ENCODE results near the gene LANCL3. TPM values are rescaled to one million over a fixed set of nuclear protein-coding genes. Genes with fewer than 3 reads are reported as not detected.
A peak's percentile ranks its signal among the peaks of the same experiment; 100 is the strongest.

Gene LANCL3
- total RNA-seq, 4 donors from 2014 or later, result 0.02 to 0.25 (median 0.16) TPM; not detected in 1

DNA sequence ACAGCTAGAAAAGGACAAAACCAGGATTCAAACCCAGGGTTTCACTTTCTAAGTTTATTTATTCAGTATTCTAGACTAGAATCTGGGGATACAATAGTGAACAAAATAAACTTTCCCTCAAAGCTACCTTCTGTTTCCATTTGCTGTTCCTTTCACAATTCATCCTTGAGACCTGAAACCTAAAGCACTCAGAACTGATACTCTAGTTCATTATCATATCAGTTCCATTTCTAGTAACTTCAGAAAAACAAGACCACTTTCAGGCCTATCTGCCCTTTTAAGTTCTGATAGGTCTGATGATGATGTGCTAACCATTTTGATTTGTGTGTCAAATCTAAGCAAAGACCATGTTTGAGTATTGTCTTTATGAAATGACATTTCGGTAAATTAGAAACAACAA is 106.3 kb downstream of the LANCL3 start:
- H3K9me3 ChIP-seq, result no peaks in the 10 kb centered on the region
- intact Hi-C loops (cut with DNase I; ENCODE audit: low total_unique reads) (no loop called here), in situ Hi-C loops (cut with MboI; ENCODE audit: low sequenced_read_pairs in 4 of 4) (no loop called here)
- ATAC-seq (no peak), DNase-seq (no peak)
- no peak overlapping the region for H3K27ac ChIP-seq
- H3K27me3 ChIP-seq, result peaks cover 0 to 3% (median 0%) of the 10 kb centered on the region in 3 donors
- no peak overlapping the region for H3K4me3 ChIP-seq
- H3K4me1 ChIP-seq, result no peaks in the 10 kb centered on the region
- H3K36me3 ChIP-seq, result no peaks in the 10 kb centered on the region
- TF ChIP-seq POLR2A (IDR thresholded peaks at IDR 0.05), result no peak
- TF ChIP-seq, protein P1, sequence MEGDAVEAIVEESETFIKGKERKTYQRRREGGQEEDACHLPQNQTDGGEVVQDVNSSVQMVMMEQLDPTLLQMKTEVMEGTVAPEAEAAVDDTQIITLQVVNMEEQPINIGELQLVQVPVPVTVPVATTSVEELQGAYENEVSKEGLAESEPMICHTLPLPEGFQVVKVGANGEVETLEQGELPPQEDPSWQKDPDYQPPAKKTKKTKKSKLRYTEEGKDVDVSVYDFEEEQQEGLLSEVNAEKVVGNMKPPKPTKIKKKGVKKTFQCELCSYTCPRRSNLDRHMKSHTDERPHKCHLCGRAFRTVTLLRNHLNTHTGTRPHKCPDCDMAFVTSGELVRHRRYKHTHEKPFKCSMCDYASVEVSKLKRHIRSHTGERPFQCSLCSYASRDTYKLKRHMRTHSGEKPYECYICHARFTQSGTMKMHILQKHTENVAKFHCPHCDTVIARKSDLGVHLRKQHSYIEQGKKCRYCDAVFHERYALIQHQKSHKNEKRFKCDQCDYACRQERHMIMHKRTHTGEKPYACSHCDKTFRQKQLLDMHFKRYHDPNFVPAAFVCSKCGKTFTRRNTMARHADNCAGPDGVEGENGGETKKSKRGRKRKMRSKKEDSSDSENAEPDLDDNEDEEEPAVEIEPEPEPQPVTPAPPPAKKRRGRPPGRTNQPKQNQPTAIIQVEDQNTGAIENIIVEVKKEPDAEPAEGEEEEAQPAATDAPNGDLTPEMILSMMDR (IDR thresholded peaks at IDR 0.05 in 4 of 5, conservative IDR thresholded peaks at IDR 0.05 in 1 of 5), result no peak

DNA sequence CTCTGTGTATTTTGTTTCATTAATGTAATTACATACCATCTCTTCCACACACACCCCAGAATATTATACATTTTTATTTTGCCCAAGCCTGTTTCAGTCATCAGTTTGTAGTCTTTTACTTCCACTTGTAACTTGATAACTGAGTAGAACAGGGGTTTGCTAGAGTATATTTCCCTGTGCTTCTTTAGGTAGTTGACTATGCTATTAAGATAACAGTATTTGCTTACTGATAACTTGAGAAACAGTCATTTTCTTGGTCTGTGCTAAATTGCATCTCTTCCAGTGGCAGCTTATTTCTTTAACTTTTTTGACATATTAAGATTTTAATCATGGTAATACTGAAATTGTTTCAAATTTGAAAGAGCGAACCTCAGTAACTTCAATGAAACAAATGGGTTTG is 107.1 kb downstream of the LANCL3 start:
- ATAC-seq (no peak), DNase-seq (no peak)
- Histone ChIP-seq H3K9me3 (no peaks in the 10 kb centered on the region), H3K36me3 (no peaks in the 10 kb centered on the region), H3K27me3 (peaks cover 0 to 3% (median 0%) of the 10 kb centered on the region in 3 donors), H3K4me3 (no peak overlapping the region), H3K27ac (no peak overlapping the region), H3K4me1 (no peaks in the 10 kb centered on the region)
- intact Hi-C loops (cut with DNase I; ENCODE audit: low total_unique reads), result no loop called here
- in situ Hi-C loops (cut with MboI; ENCODE audit: low sequenced_read_pairs in 4 of 4), result no loop called here
- no peak for TF ChIP-seq POLR2A (IDR thresholded peaks at IDR 0.05)
- TF ChIP-seq, protein P1 (IDR thresholded peaks at IDR 0.05 in 4 of 5, conservative IDR thresholded peaks at IDR 0.05 in 1 of 5), result no peak

GRCh38 chrX:37679230-37679629 is 107.8 kb downstream of the LANCL3 start:
- Histone ChIP-seq H3K4me3 (no peak overlapping the region), H3K27me3 (peaks cover 0 to 3% (median 0%) of the 10 kb centered on the region in 3 donors), H3K9me3 (no peaks in the 10 kb centered on the region), H3K4me1 (no peaks in the 10 kb centered on the region), H3K36me3 (no peaks in the 10 kb centered on the region), H3K27ac (no peak overlapping the region)
- intact Hi-C loops (cut with DNase I; ENCODE audit: low total_unique reads), result no loop called here
- DNase-seq (no peak), ATAC-seq (no peak)
- TF ChIP-seq POLR2A (IDR thresholded peaks at IDR 0.05), result no peak
- TF ChIP-seq, protein P1 (IDR thresholded peaks at IDR 0.05 in 4 of 5, conservative IDR thresholded peaks at IDR 0.05 in 1 of 5), result no peak
- in situ Hi-C loops (cut with MboI; ENCODE audit: low sequenced_read_pairs in 4 of 4), result no loop called here

GRCh38 chrX:37679888-37680287 is 108.4 kb downstream of the LANCL3 start:
- in situ Hi-C loops (cut with MboI; ENCODE audit: low sequenced_read_pairs in 4 of 4) (no loop called here), intact Hi-C loops (cut with DNase I; ENCODE audit: low total_unique reads) (no loop called here)
- Histone ChIP-seq H3K4me1 (peaks cover 0 to 4% of the 10 kb centered on the region in 2 donors), H3K36me3 (no peaks in the 10 kb centered on the region), H3K4me3 (no peak overlapping the region), H3K27ac (no peak overlapping the region), H3K9me3 (no peaks in the 10 kb centered on the region), H3K27me3 (peaks cover 0 to 2% (median 0%) of the 10 kb centered on the region in 3 donors)
- DNase-seq (no peak), ATAC-seq (no peak)
- no peak for TF ChIP-seq POLR2A (IDR thresholded peaks at IDR 0.05)
- TF ChIP-seq, protein P1 (IDR thresholded peaks at IDR 0.05 in 4 of 5, conservative IDR thresholded peaks at IDR 0.05 in 1 of 5), result no peak

DNA sequence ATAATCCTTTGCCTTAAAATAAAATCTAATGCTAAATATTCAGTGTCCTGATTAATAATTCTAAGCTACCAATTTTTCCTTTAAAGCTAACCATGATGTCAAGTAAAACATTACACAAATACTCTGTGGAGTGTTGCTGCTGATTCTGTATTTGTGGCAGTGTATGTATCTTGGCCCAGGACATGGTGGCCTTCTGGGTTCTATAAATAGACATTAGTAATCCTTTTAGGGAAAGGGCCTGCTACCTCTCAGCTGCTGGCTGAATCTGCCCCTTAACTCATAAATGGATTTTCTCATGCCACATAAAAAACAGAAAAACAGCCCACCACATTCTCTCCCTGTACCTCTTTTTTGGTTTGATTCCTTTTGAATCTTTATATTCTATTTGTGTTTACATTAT is 113.0 kb downstream of the LANCL3 start:
- H3K4me3 ChIP-seq, result no peak overlapping the region
- H3K27me3 ChIP-seq, result no peaks in the 10 kb centered on the region
- DNase-seq (peak; percentile 7 to 38), ATAC-seq (peak; percentile 90 to 93)
- in situ Hi-C loops (cut with MboI; ENCODE audit: low sequenced_read_pairs in 4 of 4) (no loop called here), intact Hi-C loops (cut with DNase I; ENCODE audit: low total_unique reads) (no loop called here)
- H3K36me3 ChIP-seq, result no peaks in the 10 kb centered on the region
- H3K9me3 ChIP-seq, result no peaks in the 10 kb centered on the region
- TF ChIP-seq, protein P1 (IDR thresholded peaks at IDR 0.05 in 4 of 5, conservative IDR thresholded peaks at IDR 0.05 in 1 of 5), result no peak
- TF ChIP-seq POLR2A (IDR thresholded peaks at IDR 0.05), result no peak
- H3K4me1 ChIP-seq, result peaks cover 0 to 7% of the 10 kb centered on the region in 2 donors
- H3K27ac ChIP-seq, result peak overlapping the region; percentile 81 to 88 (median 87)
